NCI-H2196 treated with DMSO at 0.1 percent for 48 hours (cell line): ENCODE measurements around the gene ARL15.

ENCODE experiments used
- DNase-seq: peaks from one replicate; lab custom pipeline; 2025; ENCODE audit not compliant: unreplicated experiment; lab: John Stamatoyannopoulos, UW

ARL15 gene

GRCh38 chr5:54214722-54215121 is 95.7 kb downstream of the ARL15 start:
- DNase-seq: no peak

- DNase-seq: no peak
Observed at GRCh38 chr5:54212331-54212730, 98.0 kb downstream of the ARL15 start.

GRCh38 chr5:54211912-54212311 is 98.5 kb downstream of the ARL15 start:
- DNase-seq: no peak

- DNase-seq: no peak
Observed at GRCh38 chr5:54207566-54207965, 102.8 kb downstream of the ARL15 start.

GRCh38 chr5:54206580-54207229 is 103.7 kb downstream of the ARL15 start:
- DNase-seq: no peak

GRCh38 chr5:54205918-54206317 is 104.5 kb downstream of the ARL15 start:
- no peak for DNase-seq

- no peak for DNase-seq
Observed at GRCh38 chr5:54205453-54205852, 104.9 kb downstream of the ARL15 start.

GRCh38 chr5:54197018-54197417 is 113.4 kb downstream of the ARL15 start:
- no peak for DNase-seq

GRCh38 chr5:54195701-54196100 is 114.7 kb downstream of the ARL15 start:
- no peak for DNase-seq

GRCh38 chr5:54194318-54194717 is 116.1 kb downstream of the ARL15 start:
- DNase-seq: no peak

- DNase-seq: no peak
Observed at GRCh38 chr5:54187694-54188093, 122.7 kb downstream of the ARL15 start.

- no peak for DNase-seq
Observed at GRCh38 chr5:54186912-54187445, 123.4 kb downstream of the ARL15 start.

GRCh38 chr5:54186108-54186507 is 124.3 kb downstream of the ARL15 start:
- no peak for DNase-seq

GRCh38 chr5:54184806-54185205 is 125.6 kb downstream of the ARL15 start:
- DNase-seq: no peak

GRCh38 chr5:54180630-54181031 is 129.7 kb downstream of the ARL15 start:
- no peak for DNase-seq

- DNase-seq: no peak
Observed at GRCh38 chr5:54178991-54179390, 131.4 kb downstream of the ARL15 start.

- DNase-seq: no peak
Observed at GRCh38 chr5:54178207-54178606, 132.2 kb downstream of the ARL15 start.

- no peak for DNase-seq
Observed at GRCh38 chr5:54177058-54177457, 133.3 kb downstream of the ARL15 start.

GRCh38 chr5:54176066-54176830 is 134.1 kb downstream of the ARL15 start:
- DNase-seq: no peak

GRCh38 chr5:54173251-54173650 is 137.1 kb downstream of the ARL15 start:
- DNase-seq: no peak

- peak; percentile 4 for DNase-seq
Observed at GRCh38 chr5:54171645-54172384, 138.6 kb downstream of the ARL15 start.

- DNase-seq: no peak
Observed at GRCh38 chr5:54165687-54166086, 144.7 kb downstream of the ARL15 start.
